GM21447 (cell line): Measurements from ENCODE around the gene RBM48.
"Not testable (repeated sequence)": the region's sequence is repeated elsewhere in the genome, so short reads cannot be mapped to it uniquely, and the experiment has no call there.

Source experiments
- ATAC-seq: cut with Tn5 transposase; IDR thresholded peaks from one replicate; pipeline ENCODE4 v1.9.1; 2021; ENCODE audit not compliant: unreplicated experiment

The RBM48 gene

GRCh38 chr7:92543542-92543941 lies 14.9 kb downstream of the RBM48 start:
- not testable (repeated sequence) for ATAC-seq

- not testable (repeated sequence) for ATAC-seq
Observed at GRCh38 chr7:92545116-92545515, 16.5 kb downstream of the RBM48 start.

GRCh38 chr7:92546856-92547497 lies 18.4 kb downstream of the RBM48 start:
- no peak for ATAC-seq

- ATAC-seq: no peak
Observed at GRCh38 chr7:92547579-92547978, 19.0 kb downstream of the RBM48 start.

- ATAC-seq: no peak
Observed at GRCh38 chr7:92550194-92550593, 21.6 kb downstream of the RBM48 start.

- no peak for ATAC-seq
Observed at GRCh38 chr7:92557249-92557648, 28.7 kb downstream of the RBM48 start.

GRCh38 chr7:92557808-92558362 lies 29.3 kb downstream of the RBM48 start:
- ATAC-seq: no peak

- no peak for ATAC-seq
Observed at GRCh38 chr7:92560602-92561001, 32.0 kb downstream of the RBM48 start.

- ATAC-seq: no peak
Observed at GRCh38 chr7:92563345-92563744, 34.8 kb downstream of the RBM48 start.

- no peak for ATAC-seq
Observed at GRCh38 chr7:92567460-92567859, 38.9 kb downstream of the RBM48 start.

- no peak for ATAC-seq
Observed at GRCh38 chr7:92569137-92569536, 40.5 kb downstream of the RBM48 start.

- no peak for ATAC-seq
Observed at GRCh38 chr7:92576296-92576695, 47.7 kb downstream of the RBM48 start.

GRCh38 chr7:92582948-92583347 lies 54.4 kb downstream of the RBM48 start:
- ATAC-seq: no peak

GRCh38 chr7:92584953-92585352 lies 56.4 kb downstream of the RBM48 start:
- ATAC-seq: no peak

GRCh38 chr7:92586403-92586802 lies 57.8 kb downstream of the RBM48 start:
- ATAC-seq: no peak

GRCh38 chr7:92586841-92587240 lies 58.2 kb downstream of the RBM48 start:
- ATAC-seq: no peak
